HG03097 (cell line): ENCODE measurements around the gene OR52B2.

ENCODE experiments used
- ATAC-seq: cut with Tn5 transposase; IDR thresholded peaks from one replicate; pipeline ENCODE4 v1.9.1; 2021; ENCODE audit not compliant: unreplicated experiment, low FRiP score

Gene OR52B2

DNA sequence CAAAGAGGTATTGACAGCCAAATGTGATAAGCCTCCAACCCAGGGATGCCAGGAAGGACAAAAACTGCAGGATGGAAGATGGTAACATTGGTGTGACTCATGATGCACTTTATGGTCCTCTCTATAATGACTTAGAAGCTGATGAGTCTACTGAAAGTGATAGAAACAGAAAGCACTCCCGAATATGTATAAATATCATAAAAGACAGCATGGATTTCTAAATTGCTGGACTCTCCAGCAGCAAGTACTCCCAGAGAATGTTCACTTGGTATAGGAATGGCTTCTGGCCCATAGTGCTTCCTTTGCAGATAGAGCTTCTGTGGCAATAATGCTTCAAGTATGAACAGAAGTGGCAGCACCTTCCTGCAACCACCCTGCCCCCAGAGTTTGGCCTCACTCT lies at the start of gene OR52B2:
Gene OR52B2, minus strand, starts transcription at position 101 of the 400 bp plus-strand sequence. Its CDS starts 0 bp downstream, at position 101.
- ATAC-seq, result no peak

DNA sequence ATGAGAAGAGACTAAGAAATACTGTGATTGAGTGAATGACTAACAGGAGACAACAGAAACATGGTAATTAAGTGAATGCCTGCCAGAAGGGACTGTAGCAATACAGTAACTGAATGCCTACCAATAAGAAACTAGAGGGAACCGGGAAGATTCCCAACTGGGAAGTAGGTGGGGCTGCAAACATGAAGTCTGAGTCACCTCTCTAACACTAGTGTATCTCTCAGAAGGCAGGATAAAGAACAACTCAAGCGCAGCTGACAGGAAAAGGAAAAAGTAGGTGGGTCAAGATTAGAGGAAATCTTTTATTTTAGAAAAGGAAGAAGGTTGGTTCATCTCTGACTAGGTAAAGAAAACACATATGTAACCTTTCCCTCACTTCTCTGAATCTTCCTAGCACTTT lies 49.2 kb upstream of the OR52B2 start:
- no peak for ATAC-seq

DNA sequence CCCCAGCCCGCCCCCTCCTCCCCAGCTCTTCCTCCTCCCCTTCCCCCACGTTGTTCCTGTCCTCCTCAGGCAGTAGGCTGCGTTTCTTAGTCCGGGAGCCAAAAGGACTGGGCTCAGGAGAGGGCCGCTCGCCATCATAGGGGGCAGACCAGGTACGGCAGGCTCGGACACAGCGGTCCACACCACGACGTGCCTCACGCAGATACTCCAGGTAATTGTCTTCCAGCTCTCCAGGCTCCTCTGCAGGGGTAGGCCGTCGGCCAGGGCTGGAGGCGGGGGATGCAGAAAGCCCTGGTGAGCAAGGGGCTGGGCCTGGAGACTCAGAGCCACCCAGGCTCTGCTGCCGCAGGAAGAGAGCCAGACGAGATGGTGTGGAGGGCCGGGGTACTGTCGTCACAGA lies 47.6 kb upstream of the OR52B2 start:
- no peak for ATAC-seq

DNA sequence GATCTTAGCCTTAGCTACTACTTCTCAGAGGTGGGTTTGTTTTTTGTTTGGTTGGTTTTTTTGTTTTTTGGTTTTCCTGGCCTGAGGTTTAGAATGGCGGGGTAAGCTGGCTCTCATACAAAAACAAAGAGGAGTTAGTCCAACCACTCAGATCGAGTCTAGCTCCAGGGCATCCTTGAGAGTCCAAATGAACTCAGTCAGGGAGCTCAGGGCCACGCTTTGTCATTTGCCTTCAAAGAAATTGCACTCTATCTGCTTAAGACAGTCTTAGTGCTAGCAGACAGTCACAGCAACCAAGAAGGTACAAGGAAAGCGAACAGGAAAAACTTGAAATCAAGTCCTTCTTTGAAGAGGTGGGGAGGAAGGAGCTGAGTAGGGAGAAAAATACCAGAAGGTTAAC lies 46.4 kb upstream of the OR52B2 start:
- no peak for ATAC-seq

DNA sequence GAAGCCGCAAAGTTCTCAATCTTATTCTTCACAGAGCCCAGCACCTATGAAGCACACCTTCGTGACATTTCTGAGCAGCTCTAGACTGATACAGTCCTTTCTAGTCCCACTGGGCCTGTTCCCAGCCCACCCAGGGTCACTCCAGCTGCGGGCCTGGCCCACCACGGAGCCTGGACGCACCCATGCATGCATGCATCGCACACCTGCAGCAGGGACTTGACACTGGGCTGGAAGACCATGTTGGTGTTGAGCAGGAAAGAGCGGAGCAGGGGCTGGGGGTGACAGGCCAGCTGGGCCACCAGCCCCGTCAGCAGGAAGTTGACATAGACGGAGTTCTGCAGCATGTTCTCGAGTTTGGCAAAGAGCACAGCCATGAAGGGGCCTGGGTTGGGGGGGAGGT lies 44.4 kb upstream of the OR52B2 start:
- ATAC-seq, result no peak

DNA sequence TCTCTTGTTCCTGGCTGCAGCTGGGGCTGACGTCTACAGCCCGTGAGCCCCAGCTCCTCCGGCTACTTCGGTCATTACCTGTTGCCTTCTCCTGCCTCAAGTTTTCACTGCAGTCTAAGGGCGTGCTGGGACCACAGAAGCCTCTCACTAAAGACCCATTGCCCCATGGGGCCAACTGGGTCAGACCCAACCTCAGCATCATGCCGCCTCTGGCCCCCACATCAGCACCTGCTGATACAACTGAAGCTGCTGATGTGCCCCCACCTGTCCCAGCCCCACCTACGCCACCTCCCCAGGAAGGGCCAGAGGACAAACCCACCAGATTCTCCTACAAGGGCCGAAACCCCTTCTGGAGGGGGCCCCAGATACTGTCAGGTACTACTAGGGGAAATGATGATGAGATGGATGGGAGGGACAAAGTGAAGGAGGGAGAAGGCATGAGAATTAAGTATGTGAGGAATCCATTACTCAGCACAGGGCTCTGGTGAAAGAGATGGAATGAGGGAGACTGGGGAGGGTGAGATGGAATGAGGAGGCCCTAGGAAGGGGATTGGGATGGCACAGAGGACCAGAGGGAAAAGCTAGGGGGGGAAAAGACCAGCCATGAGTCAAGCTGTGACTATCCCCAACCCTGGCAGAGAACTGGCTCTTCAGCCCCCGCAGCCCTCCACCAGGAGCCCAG lies 40.3 kb upstream of the OR52B2 start:
- no peak for ATAC-seq

DNA sequence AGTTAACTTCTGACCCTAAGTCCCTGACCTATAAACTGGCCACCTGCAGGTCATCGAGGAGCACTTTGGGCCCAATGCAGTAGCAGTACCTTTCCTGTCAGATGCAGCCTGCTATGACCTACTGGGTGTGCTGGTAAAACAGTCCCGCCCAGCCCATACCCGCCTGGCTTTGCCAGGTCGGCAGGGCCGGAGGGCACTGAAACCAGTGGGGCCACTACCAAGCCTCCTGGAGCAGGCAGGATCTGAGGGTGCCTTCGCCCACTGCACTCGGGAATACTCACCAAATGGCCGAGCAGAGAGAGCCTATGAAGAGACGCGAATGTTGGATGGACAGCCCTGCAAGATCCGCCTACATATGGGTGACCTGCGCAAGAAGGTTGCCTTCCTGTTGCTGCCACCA lies 39.7 kb upstream of the OR52B2 start:
- no peak for ATAC-seq

DNA sequence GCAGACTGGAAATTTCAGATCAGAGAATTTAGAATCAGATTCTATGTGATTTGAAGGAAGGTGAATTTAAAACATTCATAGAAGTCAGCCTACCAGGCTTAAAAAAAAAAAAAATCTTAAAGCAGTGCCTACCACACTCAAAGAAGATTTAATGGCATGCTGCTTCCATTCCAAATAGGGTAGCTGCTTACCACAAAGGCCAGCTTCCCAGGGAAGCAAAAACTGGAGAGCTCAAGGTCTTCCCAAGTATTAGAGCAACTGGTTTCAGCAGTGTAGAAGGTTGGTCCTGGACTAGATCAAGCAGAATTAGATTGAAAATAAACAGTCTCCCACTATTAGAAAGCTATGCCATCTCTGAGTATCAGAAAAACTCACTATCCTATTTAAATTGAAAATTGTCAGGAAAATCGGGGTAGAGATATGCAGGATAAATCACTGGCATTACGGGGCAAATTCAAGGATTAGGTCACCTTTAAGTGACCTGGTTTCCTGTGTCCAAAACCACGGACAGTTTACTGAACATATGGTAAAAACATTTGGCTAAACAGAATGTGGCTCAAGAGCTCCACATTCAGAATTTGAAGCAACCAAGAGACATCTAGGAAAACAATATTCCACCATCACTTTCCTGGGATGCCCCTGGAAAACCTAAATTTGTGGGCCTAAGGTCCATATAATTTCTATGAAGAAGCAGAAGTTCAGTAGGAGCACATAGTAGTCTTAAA lies 36.5 kb upstream of the OR52B2 start:
- ATAC-seq, result no peak

DNA sequence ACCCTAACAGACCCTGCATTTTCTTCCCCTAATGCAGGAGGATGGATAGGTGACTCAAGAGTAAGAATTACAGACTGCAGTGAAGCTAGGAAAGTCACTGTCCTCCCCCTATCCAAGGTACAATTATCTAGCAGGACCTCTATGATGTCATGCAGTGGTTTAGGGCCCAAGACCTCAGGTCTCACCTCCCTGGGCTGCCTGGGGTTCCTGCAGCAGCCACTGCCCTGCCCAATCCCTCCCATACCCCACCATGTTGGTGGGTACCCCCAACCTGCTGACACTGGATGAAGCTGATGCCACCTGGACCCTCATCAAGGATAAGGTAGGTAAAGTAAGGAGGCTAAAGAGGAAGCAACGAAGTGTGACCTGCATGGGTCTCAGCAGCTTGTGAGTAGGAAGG lies 35.2 kb upstream of the OR52B2 start, which contains the start of gene C11orf42:
Gene C11orf42, plus strand, starts transcription at position 192 of the 400 bp plus-strand sequence. Its CDS starts 59 bp downstream, at position 251.
- no peak for ATAC-seq

DNA sequence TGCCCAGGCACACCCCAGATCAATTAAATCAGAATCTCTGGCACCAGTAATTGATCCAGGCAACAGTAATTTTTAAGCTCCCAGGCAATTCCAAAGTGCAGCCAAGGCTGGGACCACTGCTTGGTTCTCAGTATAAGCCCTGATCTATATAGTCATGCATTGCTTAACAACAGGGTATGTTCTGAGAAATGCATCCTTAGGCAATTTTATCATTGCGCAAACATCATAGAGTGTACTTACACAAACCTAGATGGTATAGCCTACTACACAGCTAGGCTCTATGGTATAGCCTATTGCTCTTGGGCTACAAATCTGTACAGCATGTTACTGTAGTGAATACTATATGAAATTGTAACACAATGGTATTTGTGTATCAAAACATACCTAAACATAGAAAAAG lies 34.6 kb upstream of the OR52B2 start:
- no peak for ATAC-seq

DNA sequence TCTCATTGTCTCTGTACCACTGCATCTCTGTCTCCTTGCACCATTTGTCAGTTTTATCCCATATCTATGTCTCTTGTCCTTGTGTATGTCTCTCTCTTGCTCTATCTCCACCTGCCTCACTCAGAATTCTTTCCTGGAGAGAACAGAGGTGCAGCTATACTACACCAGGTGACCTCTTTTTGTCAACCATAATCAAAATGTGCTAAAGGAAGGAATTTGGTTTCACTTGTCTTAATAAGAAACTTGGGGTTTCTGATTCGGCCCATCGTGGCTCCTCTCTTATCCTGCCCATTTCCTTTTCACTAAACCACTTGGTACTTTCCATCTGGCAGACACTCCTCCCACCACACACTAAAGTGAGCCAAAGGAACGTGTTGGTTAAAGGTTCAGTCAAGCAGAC lies 33.2 kb upstream of the OR52B2 start:
- ATAC-seq, result peak; percentile 83

DNA sequence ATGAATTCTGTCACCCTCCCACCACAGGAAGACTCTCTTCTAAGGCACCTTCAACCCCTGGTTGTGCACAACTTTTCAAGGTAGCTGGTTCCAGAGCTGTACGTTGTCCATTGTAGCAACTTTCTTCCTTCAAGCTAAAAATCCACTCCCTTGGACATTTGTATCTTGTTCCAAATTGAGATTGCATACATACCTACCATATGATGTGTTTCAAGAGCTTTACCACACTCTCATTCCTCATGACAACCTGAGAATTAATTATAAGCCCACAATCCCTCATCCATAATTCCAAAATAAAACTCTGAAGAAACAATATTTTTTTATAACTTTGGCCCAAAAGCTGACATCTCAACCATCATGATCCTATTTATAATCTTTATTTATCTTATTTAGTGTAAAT lies 31.9 kb upstream of the OR52B2 start:
- no peak for ATAC-seq

DNA sequence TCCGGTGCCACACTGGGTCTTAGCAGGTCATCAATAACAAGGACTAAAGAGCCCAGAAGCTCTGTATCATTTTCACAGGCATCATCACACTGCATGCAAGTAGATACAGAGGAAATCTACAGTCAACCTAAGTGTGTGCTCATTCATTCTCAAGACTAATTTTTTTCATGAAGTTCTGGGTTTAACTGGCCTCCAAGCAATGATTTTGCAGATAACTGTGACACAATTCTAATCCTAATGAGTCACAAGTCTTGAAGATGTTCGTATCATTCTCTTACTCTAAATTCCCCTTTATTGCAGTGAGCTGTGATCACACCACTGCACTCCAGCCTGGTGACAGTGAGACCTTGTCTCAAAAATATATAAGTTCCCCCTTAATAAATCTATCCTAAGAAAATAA lies 31.4 kb upstream of the OR52B2 start:
- ATAC-seq, result no peak

DNA sequence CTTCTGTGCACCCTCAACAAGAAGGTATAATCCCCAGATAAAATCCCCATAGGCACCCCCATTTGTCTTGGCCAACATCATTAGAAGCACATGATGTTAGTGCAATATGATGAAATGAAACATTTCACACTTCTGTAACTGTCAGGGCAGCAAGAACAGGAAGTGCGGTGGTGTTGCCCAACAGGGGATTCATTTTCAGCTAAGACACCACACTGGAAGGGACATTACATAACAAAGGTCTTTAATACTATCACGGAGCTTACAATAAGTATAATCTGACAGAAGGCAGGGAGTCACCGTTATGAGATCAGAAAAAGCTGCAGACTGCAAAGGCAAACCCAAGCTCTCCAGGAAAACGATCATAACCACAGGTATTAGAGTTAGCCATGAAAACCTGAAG lies 30.8 kb upstream of the OR52B2 start:
- no peak for ATAC-seq

DNA sequence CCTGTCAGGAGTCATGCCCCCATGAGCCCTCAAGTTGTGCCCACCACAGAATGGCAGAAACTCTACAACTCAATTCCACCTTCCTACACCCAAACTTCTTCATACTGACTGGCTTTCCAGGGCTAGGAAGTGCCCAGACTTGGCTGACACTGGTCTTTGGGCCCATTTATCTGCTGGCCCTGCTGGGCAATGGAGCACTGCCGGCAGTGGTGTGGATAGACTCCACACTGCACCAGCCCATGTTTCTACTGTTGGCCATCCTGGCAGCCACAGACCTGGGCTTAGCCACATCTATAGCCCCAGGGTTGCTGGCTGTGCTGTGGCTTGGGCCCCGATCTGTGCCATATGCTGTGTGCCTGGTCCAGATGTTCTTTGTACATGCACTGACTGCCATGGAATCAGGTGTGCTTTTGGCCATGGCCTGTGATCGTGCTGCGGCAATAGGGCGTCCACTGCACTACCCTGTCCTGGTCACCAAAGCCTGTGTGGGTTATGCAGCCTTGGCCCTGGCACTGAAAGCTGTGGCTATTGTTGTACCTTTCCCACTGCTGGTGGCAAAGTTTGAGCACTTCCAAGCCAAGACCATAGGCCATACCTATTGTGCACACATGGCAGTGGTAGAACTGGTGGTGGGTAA lies 29.2 kb upstream of the OR52B2 start, which contains the start of gene OR52W1:
Gene OR52W1, plus strand, starts transcription at position 51 of the 637 bp plus-strand sequence. Its CDS starts 0 bp downstream, at position 51.
- no peak for ATAC-seq

DNA sequence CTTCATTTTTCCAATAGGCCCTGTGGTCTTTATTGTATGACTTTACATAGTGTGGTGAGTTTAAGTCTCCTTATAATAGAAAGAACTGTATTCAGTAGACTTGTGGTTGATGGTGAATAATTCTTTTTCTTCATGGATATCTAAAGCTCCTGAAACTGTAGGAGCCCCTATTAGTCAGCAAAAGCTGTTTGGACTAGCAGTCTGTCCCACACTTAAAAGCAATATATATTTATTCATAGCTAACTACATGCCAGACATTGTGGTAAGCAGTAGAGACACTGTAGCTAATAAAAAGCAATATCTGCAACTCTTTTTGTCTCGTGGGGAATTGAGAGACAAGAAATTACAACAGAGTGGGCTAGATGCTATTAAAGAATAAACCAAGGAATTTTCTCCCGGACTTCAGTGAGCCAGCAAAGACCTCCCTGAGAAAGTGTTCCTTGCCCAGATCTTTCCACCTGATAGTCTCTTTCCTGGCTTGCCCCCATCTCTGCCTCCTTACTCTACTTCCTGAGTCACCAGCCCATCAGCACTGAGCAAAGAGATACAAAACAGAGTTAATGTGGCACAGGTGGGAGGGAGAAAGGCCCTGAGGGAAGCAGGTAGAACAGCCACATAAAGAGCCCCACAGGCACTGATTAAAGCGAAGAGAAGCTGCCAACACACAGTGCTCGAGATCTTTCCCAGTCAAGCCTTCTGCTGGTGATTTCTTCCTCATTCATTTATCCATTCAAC lies 27.5 kb upstream of the OR52B2 start:
- ATAC-seq, result no peak

DNA sequence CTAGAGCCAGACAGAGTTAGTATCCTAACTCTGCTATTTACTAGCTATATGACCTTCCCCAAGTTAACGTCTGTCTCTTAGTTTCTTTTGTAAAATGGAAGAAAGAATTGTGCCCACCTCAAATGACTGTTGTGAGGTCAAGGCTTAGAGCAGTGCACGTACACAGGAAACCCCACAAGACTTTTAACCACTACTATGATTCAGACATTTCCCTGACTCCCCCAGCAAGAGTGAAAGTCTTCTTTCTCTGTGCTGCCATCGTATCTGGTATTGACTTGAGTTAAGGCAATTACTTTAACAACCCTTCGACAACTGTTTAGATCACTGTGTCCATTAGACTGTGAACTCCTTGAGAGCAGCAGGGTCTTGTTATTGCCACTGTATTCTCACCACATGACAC lies 26.3 kb upstream of the OR52B2 start:
- no peak for ATAC-seq

DNA sequence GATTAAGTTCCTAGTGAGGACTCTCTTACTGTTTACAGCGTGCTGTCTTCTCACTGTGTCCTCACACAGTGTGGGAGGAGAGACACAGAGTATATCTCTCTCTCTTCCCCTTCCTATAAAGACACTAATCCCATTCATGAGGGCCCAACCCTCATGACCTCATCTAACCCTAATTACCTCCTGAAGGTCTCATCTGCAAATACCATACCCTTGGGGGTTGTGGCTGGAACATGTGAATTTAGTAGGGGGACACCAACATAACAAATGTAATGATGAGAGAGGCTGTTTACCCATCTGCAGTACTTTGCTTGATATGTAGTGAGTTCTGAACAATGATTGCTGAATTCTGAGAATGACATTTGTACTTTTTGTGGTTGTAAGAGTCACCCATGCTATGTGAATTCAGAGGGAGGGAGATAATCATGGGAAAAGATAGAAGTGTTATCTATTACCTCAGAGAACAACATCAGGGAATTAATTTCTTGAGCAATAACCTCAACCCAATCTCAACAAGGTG lies 24.0 kb upstream of the OR52B2 start:
- no peak for ATAC-seq

DNA sequence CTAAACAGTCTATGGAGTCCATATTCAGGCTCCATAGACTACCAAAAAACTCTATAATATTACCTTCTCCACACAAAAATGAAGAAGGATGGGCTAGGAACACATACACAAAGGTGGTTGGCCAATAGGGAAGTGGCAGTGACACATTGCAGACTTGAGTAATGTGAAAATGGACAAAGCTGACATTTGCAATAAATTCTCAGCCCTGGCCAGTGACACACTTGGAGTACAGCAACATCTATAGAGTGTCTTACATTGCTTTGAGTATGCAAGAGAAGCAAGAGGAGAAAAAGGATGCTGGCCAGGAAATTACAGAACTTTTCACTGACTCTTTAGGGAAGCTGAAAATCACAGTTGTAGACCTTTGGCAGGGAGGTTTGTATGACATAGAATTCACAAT lies 21.6 kb upstream of the OR52B2 start:
- ATAC-seq, result no peak

DNA sequence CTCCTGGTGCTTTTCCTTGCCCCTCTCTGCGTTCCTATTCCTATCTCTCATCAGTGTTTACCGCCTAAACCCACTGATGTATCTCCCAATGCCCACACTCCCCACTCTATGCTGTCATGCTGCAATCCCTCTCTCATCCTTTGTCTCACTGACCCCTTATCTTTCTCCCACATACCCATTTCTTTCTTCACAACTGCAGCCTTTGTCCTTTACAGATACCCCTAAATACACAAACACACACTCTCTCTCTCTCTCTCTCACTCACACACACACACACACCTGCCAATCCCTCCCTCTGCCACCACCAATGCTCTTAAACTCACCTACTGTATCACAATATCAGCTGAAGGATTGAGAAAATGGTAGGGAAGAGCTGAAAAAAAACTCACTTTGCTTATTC lies 5.3 kb upstream of the OR52B2 start:
- ATAC-seq, result no peak
